ENCODE results near the gene ZBTB46.
"Not testable (repeated sequence)": the region's sequence is repeated elsewhere in the genome, so short reads cannot be mapped to it uniquely, and the experiment has no call there.

The ZBTB46 gene

GRCh38 chr20:63778857-63779256 lies 52.2 kb downstream of the ZBTB46 start:
- DNase-seq (ENCODE audit: low read depth, low spot score), result no peak
- no peak for TF ChIP-seq CTCF (IDR thresholded peaks at IDR 0.05; ENCODE audit: low read depth, low read length)
- no peak overlapping the region for H3K4me3 ChIP-seq (ENCODE audit: low read depth, low read length)
- in situ Hi-C loops (cut with HindIII; ENCODE audit: low sequenced_read_pairs), result no loop called here

- no peak for TF ChIP-seq CTCF (IDR thresholded peaks at IDR 0.05; ENCODE audit: low read depth, low read length)
- H3K4me3 ChIP-seq (ENCODE audit: low read depth, low read length), result no peak overlapping the region
- DNase-seq (ENCODE audit: low read depth, low spot score), result no peak
- in situ Hi-C loops (cut with HindIII; ENCODE audit: low sequenced_read_pairs), result no loop called here
Measured at GRCh38 chr20:63778034-63778752, 52.9 kb downstream of the ZBTB46 start.

GRCh38 chr20:63777614-63778013 lies 53.5 kb downstream of the ZBTB46 start:
- in situ Hi-C loops (cut with HindIII; ENCODE audit: low sequenced_read_pairs), result no loop called here
- DNase-seq (ENCODE audit: low read depth, low spot score), result no peak
- no peak overlapping the region for H3K4me3 ChIP-seq (ENCODE audit: low read depth, low read length)
- TF ChIP-seq CTCF (IDR thresholded peaks at IDR 0.05; ENCODE audit: low read depth, low read length), result no peak

- H3K4me3 ChIP-seq (ENCODE audit: low read depth, low read length); in situ Hi-C loops (cut with HindIII; ENCODE audit: low sequenced_read_pairs); DNase-seq (ENCODE audit: low read depth, low spot score): not testable (repeated sequence)
Measured at GRCh38 chr20:63776875-63777274, 54.2 kb downstream of the ZBTB46 start.

GRCh38 chr20:63775096-63775978 lies 55.7 kb downstream of the ZBTB46 start:
- in situ Hi-C loops (cut with HindIII; ENCODE audit: low sequenced_read_pairs), result no loop called here
- peak; percentile 45 for DNase-seq (ENCODE audit: low read depth, low spot score)
- peak overlapping the region; percentile 20 for H3K4me3 ChIP-seq (ENCODE audit: low read depth, low read length)
- peak; percentile 88 for TF ChIP-seq CTCF (IDR thresholded peaks at IDR 0.05; ENCODE audit: low read depth, low read length)

- TF ChIP-seq CTCF (IDR thresholded peaks at IDR 0.05; ENCODE audit: low read depth, low read length), result no peak
- DNase-seq (ENCODE audit: low read depth, low spot score), result no peak
- no peak overlapping the region for H3K4me3 ChIP-seq (ENCODE audit: low read depth, low read length)
- in situ Hi-C loops (cut with HindIII; ENCODE audit: low sequenced_read_pairs), result no loop called here
Measured at GRCh38 chr20:63774306-63774705, 56.8 kb downstream of the ZBTB46 start.
